Fibroblast of mammary gland (primary cell): ENCODE data around the gene PIAS1.

Source experiments
- DNase-seq: peaks from one replicate; pipeline ENCODE4 v3.0.0-alpha.2; 2010; ENCODE audit warnings: low read depth
- H3K4me3 ChIP-seq: 2 replicates; pipeline ENCODE4 v1.5.1; 2011; ENCODE audit warnings: low read depth, mild to moderate bottlenecking, low read length, moderate library complexity; ENCODE audit not compliant: control insufficient read depth
- CTCF ChIP-seq: conservative IDR thresholded peaks from 2 replicates; pipeline ENCODE4 v1.5.1; 2011; ENCODE audit warnings: low read depth, low read length, inconsistent platforms; ENCODE audit not compliant: control insufficient read depth, insufficient read depth

The PIAS1 gene

DNA sequence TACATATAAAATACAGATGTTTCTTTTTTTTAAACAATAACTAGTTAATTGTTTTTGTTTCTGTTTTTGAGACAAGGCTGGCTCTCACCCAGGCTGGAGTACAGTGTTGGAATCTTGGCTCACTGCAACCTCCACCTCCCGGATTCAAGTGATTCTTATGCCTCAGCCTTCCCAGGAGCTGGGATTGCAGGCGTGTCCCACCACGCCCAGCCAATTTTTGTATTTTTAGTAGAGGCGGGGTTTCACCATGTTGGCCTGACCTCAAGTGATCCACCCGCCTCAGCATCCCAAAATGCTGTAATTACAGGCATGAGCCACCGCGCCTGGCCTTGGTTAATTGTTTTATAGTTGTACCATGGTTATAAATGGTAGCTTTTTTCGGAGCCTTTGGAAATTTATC, 72.3 kb downstream of the PIAS1 start:
- DNase-seq, result peak; percentile 33
- no peak for TF ChIP-seq CTCF
- no peak overlapping the region for H3K4me3 ChIP-seq

DNA sequence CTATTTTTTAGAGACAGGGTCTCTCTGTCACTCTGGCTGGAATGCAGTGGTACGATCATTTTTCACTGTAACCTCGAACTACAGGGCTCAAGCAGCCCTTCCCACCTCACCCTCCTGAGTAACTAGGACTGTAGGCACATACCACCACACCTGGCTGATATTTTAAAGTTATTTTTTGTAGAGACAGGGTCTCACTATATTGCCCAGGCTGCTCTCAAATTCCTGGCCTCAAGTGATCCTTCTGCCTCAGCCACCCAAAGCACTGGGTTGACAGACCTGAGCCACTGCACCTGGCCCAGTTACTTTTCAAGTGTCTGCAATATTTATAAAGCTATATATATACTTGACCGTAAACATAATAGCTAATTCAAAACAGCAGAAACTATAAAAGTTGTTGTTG, 75.0 kb downstream of the PIAS1 start:
- no peak for DNase-seq
- no peak for TF ChIP-seq CTCF
- H3K4me3 ChIP-seq, result no peak overlapping the region

GRCh38 chr15:68130851-68131250, 76.7 kb downstream of the PIAS1 start:
- TF ChIP-seq CTCF, result no peak
- no peak overlapping the region for H3K4me3 ChIP-seq
- DNase-seq, result no peak

DNA sequence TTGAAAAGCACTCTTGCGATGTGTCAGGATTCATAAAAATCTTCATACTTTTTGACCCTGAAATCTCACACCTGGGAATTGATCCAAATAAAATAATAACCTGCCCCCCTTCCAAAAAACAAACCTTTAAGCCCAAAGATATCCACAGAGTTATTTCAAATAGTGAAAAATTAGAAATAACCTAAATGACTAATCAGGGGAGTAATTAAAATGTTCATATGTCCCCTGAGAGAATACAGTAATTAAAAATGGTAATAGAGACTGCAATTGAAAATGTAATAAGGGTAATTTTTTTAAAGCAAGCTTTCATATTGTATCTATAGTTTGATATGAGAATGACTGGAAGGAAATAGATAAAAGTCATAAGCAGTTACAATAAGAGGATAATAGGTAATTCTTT, 83.0 kb downstream of the PIAS1 start:
- no peak for DNase-seq
- H3K4me3 ChIP-seq, result no peak overlapping the region
- TF ChIP-seq CTCF, result no peak

- no peak for DNase-seq
- TF ChIP-seq CTCF, result no peak
Observed at GRCh38 chr15:68143129-68143528, 89.0 kb downstream of the PIAS1 start.

GRCh38 chr15:68143785-68144184, 89.7 kb downstream of the PIAS1 start:
- TF ChIP-seq CTCF, result no peak

More at GRCh38 chr15:68143129-68143528, 89.0 kb downstream of the PIAS1 start:
- no peak overlapping the region for H3K4me3 ChIP-seq

GRCh38 chr15:68145706-68146105, 91.6 kb downstream of the PIAS1 start:
- no peak overlapping the region for H3K4me3 ChIP-seq
- no peak for TF ChIP-seq CTCF
- peak; percentile 7 for DNase-seq

More at GRCh38 chr15:68143785-68144184, 89.7 kb downstream of the PIAS1 start:
- DNase-seq, result no peak
- H3K4me3 ChIP-seq, result no peak overlapping the region
